Activated CD8-positive, alpha-beta memory T cell treated with anti-CD3 and anti-CD28 coated beads for 4 hours (primary cell): Measurements from ENCODE around the gene SLC13A4.
"Not testable (repeated sequence)": the region's sequence is repeated elsewhere in the genome, so short reads cannot be mapped to it uniquely, and the experiment has no call there.

Source experiments
- DNase-seq, 2 donors: peaks; one replicate each; pipeline ENCODE4 v3.0.0-alpha.2; 2020; ENCODE audit warnings: low read depth in 2 of 2

The SLC13A4 gene

GRCh38 chr7:135753616-135754413 is 25.8 kb upstream of the SLC13A4 start:
- DNase-seq = no peak

GRCh38 chr7:135748770-135749169 is 20.8 kb upstream of the SLC13A4 start, which contains the start of gene FAM180A:
Gene FAM180A, minus strand, starts transcription at chr7:135748813. Its CDS starts 233 bp downstream, at chr7:135748580.
- DNase-seq = no peak

DNA sequence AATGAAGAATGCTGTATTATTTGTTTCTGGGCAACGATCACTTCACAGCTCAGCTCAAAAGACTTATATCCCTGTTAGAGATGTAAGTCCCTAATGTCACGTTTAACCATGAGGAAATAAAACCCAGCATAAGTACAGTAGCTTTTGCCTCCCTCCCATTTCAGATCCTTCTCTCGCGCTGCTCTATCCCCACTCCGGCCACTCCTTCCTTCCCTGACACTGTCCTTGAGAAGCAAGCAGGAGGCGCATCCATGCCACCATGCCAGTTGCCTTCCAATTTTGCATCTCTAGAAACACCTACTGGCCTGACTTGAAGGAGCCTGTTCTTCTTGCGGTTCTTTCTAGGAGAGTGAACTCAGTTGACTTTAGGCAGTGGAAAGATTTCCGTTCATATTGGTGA is 19.4 kb upstream of the SLC13A4 start:
- no peak for DNase-seq

GRCh38 chr7:135745703-135746312 is 17.8 kb upstream of the SLC13A4 start:
- DNase-seq = no peak

DNA sequence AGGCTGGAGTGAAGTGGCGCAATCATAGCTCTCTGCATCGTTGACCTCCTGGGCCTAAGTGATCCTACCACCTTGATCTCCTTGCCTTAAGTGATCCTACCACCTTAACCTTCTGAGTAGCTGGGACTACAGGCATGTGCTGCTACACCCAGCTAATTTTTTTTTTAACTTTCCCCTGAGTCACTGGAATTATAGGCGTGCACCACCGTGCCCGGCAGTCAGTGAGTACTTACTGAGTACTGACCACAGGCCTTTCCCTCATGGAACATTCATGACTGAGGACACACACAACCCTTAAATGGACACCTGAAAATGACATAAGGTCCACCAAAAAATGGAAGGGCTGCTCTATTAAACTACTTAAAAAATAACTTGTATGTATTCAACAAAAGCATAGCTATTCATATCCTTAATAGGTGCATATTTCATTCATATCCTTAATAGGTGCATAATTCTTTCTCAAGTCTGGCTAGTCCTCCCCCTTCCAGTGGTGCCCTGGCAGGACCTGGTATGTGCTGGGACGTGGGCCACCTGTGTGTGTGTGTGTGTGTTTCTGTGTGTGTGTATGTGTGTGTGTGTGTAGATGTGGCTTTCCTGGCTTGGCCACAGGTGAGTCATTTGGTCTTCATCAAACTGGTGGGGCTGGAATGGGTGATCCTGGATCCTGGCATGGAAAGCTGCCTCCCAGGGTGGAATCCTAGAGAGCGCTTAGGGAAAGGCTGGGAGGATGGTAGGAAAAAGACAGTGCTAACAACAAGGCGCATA is 17.1 kb upstream of the SLC13A4 start:
- no peak for DNase-seq

GRCh38 chr7:135743907-135744731 is 16.1 kb upstream of the SLC13A4 start:
- DNase-seq = no peak

DNA sequence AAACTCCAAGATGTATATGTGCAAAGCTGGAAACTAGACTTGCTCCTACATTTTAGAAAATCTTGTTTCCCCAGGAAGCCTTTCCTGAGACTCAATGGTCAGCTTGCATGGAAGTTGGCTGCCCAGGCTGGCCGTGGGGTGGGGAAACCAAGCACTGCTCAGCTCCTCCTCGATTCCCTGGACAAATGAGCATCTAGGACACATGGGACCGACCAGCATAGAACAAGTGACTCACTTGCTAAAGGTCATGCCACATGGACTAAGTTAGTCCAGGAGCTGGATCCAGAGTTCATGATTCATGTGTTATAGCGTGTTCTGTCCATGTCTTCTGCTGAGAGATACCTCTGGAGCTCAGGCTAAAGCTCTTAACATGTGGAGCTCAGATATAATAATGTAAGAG is 14.4 kb upstream of the SLC13A4 start:
- DNase-seq = no peak

- DNase-seq = no peak
Measured at GRCh38 chr7:135741905-135742304, 13.9 kb upstream of the SLC13A4 start.

GRCh38 chr7:135740889-135741288 is 12.9 kb upstream of the SLC13A4 start:
- DNase-seq = no peak

GRCh38 chr7:135737306-135737647 is 9.3 kb upstream of the SLC13A4 start:
- DNase-seq = not testable (repeated sequence)

DNA sequence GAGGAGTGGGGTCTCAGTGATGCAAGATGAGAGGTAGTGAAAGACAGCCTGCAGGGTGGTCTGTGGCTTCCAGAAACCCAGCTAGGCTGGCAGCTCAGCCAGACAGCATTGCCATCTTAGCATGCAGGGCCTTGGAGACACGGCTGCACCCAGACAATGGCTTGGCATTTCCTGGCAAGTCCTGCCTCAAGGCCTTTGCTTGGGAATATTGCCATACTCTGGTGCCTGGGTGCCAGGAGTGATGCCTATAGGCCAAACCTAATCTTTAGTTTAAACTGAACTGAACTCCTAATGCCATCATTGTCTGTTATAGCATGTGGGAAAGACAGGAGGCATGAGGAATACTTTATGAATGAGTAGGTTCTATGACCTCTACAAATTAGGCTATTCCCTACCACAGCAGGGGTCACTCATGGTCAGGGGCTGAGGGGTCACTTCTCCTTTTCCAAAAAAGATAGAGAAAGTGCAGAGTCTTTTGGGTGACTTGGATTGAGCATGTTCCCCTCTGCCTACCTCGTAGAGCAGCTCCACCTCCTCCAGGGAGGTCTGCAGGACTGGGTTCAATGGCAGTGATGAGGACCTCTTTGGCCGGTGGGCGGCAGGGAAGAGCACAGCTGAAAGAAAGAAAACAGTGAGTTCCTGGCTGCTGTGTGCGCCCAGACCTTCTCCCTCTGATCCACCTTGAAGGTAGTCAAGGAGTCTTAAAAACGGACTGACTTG is 8.8 kb upstream of the SLC13A4 start:
- no peak for DNase-seq

DNA sequence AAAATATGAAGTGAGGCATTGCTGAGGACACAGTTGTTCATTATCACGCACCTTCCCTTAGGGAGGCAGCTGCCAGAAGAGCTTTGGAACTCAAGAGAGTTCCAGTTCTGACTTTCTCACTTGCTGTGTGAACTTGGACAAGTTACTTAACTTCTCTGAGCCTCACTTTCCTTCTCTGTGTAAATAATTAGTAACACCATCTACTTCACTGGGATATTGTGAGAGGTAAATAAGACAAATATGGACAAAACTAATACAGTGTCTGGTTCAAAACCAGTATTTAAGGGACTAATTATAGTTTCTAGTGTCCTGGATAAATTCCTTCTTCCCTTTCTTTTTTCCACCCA is 6.3 kb upstream of the SLC13A4 start:
- no peak for DNase-seq

DNA sequence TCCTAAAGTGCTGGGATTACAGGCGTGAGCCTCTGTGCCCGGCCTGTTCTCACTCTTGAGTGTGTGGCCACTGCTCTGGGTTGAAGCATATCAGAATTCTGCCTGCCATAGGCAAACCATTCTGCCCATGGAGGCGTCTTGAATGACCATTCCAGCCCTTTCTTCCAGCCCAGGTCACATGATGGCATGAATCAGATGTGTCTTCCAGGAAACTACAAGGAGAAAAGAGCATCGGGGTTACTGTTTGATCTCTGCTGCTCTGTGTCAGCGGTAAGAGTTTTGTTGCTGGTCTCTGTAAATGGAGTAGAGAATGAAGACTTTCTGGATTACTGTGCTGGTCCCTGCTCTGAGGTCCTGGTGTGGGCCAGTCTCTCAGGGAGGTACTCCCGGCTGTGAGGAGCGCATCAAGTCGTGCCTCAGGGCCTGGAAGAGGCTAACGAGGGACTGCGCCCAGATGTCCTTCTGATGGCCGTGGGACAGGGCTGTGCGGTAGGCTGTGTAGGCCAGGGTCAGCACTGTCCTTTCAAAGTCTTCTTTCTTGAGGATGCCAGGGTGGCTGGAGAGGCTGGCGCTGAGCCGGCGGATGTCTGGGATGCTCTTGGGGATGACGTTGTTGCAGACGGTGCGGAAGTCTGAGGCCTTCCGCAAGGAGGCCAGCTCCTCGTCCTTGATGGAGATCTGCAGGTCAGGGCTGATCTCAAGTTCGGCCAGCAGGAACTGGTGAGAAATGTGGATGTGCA is 5.8 kb upstream of the SLC13A4 start:
- no peak for DNase-seq

GRCh38 chr7:135731131-135731530 is 3.1 kb upstream of the SLC13A4 start:
- DNase-seq = no peak

- no peak for DNase-seq
Measured at GRCh38 chr7:135729230-135729629, 1.2 kb upstream of the SLC13A4 start.

- no peak for DNase-seq
Measured at GRCh38 chr7:135726911-135727673, 894 bp downstream of the SLC13A4 start.

DNA sequence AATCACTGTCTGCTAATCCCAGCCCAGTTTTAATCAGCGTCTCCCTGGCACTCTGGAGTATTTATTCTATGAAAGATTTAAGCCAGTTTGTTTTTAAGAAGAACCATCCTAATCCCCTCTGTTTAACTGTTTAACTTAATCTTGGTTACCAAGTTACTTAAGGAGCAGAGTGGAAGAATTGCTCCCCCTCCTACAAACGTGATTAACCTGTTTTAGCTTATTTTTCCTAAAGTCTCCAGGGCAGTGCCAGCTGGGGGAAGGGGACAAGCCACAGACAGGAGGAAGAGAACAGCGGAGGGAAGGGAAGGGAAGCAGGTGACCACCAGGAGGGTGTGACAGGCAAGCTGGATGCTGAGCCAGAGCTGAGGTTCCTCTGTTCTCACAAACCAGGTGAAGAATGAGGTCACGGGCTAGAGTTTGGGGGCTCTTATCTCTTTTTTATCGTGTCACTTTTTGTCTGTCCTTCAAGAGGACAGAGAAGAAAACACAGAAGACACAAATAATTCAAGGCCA is 1.7 kb downstream of the SLC13A4 start:
- DNase-seq = no peak

DNA sequence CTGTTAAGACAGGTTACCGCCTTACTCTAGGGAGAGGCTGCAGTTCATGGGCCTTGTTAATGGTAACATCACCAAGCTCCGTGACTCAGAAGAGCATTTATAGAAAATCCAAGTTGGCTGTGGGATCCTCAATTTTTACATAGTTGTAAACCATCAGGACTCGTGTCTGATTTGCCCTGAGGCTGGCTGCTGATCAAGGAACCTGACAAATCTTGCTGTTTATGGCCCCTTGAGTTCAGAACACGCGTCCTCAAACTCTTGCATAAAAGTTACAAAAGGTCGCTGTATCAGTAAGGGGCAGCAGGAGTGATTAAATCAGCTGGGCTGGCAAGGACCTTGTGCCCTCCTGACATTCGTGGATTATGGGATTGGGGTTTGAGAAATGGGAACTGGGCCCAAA is 4.6 kb downstream of the SLC13A4 start:
- no peak for DNase-seq

GRCh38 chr7:135721198-135721820 is 6.7 kb downstream of the SLC13A4 start:
- no peak for DNase-seq
